HCT116 (cell line): ENCODE results near the gene GLDC.

ENCODE experiments used
- CTCF ChIP-seq, 3 experiments: fragments of 200-600 bp in 1 of 3; sonication (generic) in 1 of 3; IDR thresholded peaks in 2 of 3; conservative IDR thresholded peaks in 1 of 3; 2 replicates each; pipeline ENCODE4 v1.5.1; 2012 to 2017; ENCODE audit warnings: low read depth in 2 of 3, low read length in 2 of 3, antibody characterized with exemption in 1 of 3, borderline replicate concordance in 1 of 3, control low read depth in 1 of 3, mild to moderate bottlenecking in 1 of 3, mixed read lengths in 1 of 3, mixed run types in 1 of 3, moderate library complexity in 1 of 3; ENCODE audit not compliant: insufficient read depth in 1 of 3
- EZH2phosphoT487 ChIP-seq: fragments of 200-600 bp; IDR thresholded peaks from 2 replicates; pipeline ENCODE4 v1.6.1; 2018; ENCODE audit warnings: antibody characterized with exemption, borderline replicate concordance
- POLR2AphosphoS5 ChIP-seq: IDR thresholded peaks from 2 replicates; pipeline ENCODE4 v1.6.1; 2011; ENCODE audit warnings: mild to moderate bottlenecking, low read depth, low read length, moderate library complexity
- REST ChIP-seq: IDR thresholded peaks from 2 replicates; pipeline ENCODE4 v1.6.1; 2012; ENCODE audit warnings: low read depth
- TCF7L2 ChIP-seq: IDR thresholded peaks from 2 replicates; pipeline ENCODE4 v1.7.0; 2011; ENCODE audit warnings: borderline replicate concordance, inconsistent platforms; ENCODE audit not compliant: insufficient read depth, insufficient read length; ENCODE audit errors: extremely low read depth
- ZBTB33 ChIP-seq: IDR thresholded peaks from 2 replicates; pipeline ENCODE4 v1.6.1; 2011; ENCODE audit warnings: mild to moderate bottlenecking, low read length, moderate library complexity; ENCODE audit not compliant: insufficient replicate concordance; ENCODE audit errors: extremely low read depth
- ZNF274 ChIP-seq: fragments of 200-500 bp; sonication (Bioruptor generic); IDR thresholded peaks from 2 replicates; pipeline ENCODE4 v1.6.1; 2014; ENCODE audit warnings: mild to moderate bottlenecking, low read depth, low read length, inconsistent platforms

GRCh38 chr9:6632516-6633183, 12.9 kb downstream of the GLDC start:
- no peak for TF ChIP-seq TCF7L2
- no peak for TF ChIP-seq CTCF (IDR thresholded peaks at IDR 0.05 in 2 of 3, conservative IDR thresholded peaks at IDR 0.05 in 1 of 3; ENCODE audit: borderline replicate concordance in 1 of 3, insufficient read depth in 1 of 3, low read depth in 2 of 3, low read length in 2 of 3)
- no peak for TF ChIP-seq ZBTB33
- no peak for TF ChIP-seq POLR2AphosphoS5
- no peak for TF ChIP-seq ZNF274
- no peak for TF ChIP-seq EZH2phosphoT487
- TF ChIP-seq REST: no peak
